ENCODE results near the gene ATP6V1A. TPM values are rescaled to one million over a fixed set of nuclear protein-coding genes. Genes with fewer than 3 reads are reported as not detected.

ATP6V1A gene
- polyA plus RNA-seq, 1 of the 3 experiments (the other 2 are of a cell fraction): 12.1 TPM

DNA sequence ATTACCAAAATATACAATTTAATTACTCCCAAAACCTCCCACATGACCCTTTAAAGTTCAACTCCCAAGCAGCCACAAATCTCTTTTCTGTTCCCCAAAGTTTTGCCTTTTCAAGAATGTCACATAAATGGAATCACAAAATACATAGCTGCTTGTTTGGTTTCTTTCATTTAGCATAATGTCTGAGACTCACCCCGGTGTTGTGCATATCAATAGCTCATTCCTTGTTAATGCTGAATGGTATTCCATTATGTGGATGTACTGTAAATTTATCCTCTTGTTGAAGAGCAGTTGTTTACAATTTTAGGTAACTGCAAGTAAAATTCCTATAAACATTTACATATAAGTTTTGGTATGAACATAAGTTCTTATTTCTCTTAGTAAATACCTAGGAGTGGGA is 16.3 kb upstream of the ATP6V1A start (continued):
- TF ChIP-seq TEAD4 (IDR thresholded peaks at IDR 0.05; ENCODE audit: borderline replicate concordance, insufficient read depth) (no peak), ELF1 (IDR thresholded peaks at IDR 0.05) (no peak), SIN3A (IDR thresholded peaks at IDR 0.05; ENCODE audit: borderline replicate concordance, low read depth, low read length) (no peak), RFX5 (IDR thresholded peaks at IDR 0.05; ENCODE audit: low read length) (no peak), POLR2AphosphoS5 (IDR thresholded peaks at IDR 0.05; ENCODE audit: low read depth, low read length) (no peak)
- TF ChIP-seq, protein P1, sequence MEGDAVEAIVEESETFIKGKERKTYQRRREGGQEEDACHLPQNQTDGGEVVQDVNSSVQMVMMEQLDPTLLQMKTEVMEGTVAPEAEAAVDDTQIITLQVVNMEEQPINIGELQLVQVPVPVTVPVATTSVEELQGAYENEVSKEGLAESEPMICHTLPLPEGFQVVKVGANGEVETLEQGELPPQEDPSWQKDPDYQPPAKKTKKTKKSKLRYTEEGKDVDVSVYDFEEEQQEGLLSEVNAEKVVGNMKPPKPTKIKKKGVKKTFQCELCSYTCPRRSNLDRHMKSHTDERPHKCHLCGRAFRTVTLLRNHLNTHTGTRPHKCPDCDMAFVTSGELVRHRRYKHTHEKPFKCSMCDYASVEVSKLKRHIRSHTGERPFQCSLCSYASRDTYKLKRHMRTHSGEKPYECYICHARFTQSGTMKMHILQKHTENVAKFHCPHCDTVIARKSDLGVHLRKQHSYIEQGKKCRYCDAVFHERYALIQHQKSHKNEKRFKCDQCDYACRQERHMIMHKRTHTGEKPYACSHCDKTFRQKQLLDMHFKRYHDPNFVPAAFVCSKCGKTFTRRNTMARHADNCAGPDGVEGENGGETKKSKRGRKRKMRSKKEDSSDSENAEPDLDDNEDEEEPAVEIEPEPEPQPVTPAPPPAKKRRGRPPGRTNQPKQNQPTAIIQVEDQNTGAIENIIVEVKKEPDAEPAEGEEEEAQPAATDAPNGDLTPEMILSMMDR (IDR thresholded peaks at IDR 0.05): no peak

DNA sequence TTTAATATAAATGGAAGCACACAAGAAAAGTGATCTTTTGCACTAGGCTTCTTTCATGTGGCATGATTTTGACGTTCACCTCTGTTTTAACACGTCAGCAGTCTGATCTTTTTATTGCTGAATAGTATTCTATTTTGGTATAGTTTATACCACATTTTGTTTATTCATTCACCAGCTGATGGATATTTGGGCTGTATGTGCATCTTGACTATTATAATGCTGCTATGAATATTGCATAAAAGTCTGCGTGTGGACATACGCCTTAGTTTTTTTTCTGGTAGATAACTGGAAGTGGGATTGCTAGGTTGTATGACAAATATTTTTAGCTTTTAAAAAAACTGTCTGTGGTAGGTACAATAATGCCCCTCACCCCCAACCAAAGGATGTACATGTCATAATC is 15.1 kb upstream of the ATP6V1A start:
- no peak for DNase-seq
- no peak for TF ChIP-seq RAD21 (IDR thresholded peaks at IDR 0.05; ENCODE audit: low read length)
- no peak for TF ChIP-seq CHD2 (IDR thresholded peaks at IDR 0.05; ENCODE audit: low read length, partially characterized antibody)
- no peak for TF ChIP-seq MXI1 (IDR thresholded peaks at IDR 0.05; ENCODE audit: low read depth, low read length)
- no peak for TF ChIP-seq RXRA (IDR thresholded peaks at IDR 0.05; ENCODE audit: borderline replicate concordance, low read depth)
- TF ChIP-seq, protein P2, sequence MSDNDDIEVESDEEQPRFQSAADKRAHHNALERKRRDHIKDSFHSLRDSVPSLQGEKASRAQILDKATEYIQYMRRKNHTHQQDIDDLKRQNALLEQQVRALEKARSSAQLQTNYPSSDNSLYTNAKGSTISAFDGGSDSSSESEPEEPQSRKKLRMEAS (IDR thresholded peaks at IDR 0.05; ENCODE audit: low read depth): no peak
- no peak for TF ChIP-seq TAF1 (IDR thresholded peaks at IDR 0.05; ENCODE audit: borderline replicate concordance, low read depth, low read length)
- no peak for TF ChIP-seq MEF2A (IDR thresholded peaks at IDR 0.05; ENCODE audit: borderline replicate concordance, low read depth)
- no peak for TF ChIP-seq YY1 (IDR thresholded peaks at IDR 0.05; ENCODE audit: low read depth)
- no peak for TF ChIP-seq GATA2 (CRISPR knock-in tag; IDR thresholded peaks at IDR 0.05)
- no peak for TF ChIP-seq JUND (IDR thresholded peaks at IDR 0.05)
- no peak for TF ChIP-seq FOXM1 (IDR thresholded peaks at IDR 0.05; ENCODE audit: low read depth)
- TF ChIP-seq EP300 (IDR thresholded peaks at IDR 0.05; ENCODE audit: borderline replicate concordance in 1 of 2, low read depth in 1 of 2, low read length in 1 of 2): no peak
- POLR2A ChIA-PET: no interaction called here
- H3F3A ChIP-seq (replicated peaks; ENCODE audit: insufficient read depth): peaks cover 3% of the 10 kb centered on the region
- H3K79me2 ChIP-seq (ENCODE audit: insufficient read depth): peaks cover 100% of the 10 kb centered on the region
- H2AFZ ChIP-seq (ENCODE audit: low read depth): no peak overlapping the region
- peaks cover 75% of the 10 kb centered on the region for H4K20me1 ChIP-seq (ENCODE audit: insufficient read depth)
- no peaks in the 10 kb centered on the region for H3K9me3 ChIP-seq
- CTCF ChIA-PET: interaction anchor here (1.0 to 1.5 kb wide), 4 partner anchors 9 to 33 kb away, joined by 3 to 8 read pairs (median 4); no protein-coding TSS in a partner anchor
- no peak overlapping the region for H3K4me2 ChIP-seq
- no peak overlapping the region for H3K4me3 ChIP-seq (ENCODE audit: low read depth in 2 of 2, low read length in 1 of 2)
- H3K36me3 ChIP-seq (replicated peaks in 1 of 2; ENCODE audit: control insufficient read depth in 1 of 2, insufficient read depth in 2 of 2, low read length in 1 of 2): peaks cover 0 to 31% of the 10 kb centered on the region in 2 experiments
- WGBS (ENCODE audit: low lambda C conversion rate): 96% methylated on average over 4 of the region's 4 CpGs
- no peaks in the 10 kb centered on the region for H3K27me3 ChIP-seq (ENCODE audit: insufficient read depth)
- no peak overlapping the region for H3K9ac ChIP-seq
- H3K4me1 ChIP-seq (ENCODE audit: control insufficient read depth in 1 of 2, insufficient read depth in 2 of 2, low read depth in 1 of 2, low read length in 1 of 2): no peaks in the 10 kb centered on the region; a peak in 2 of 4 replicates
- H3K9me2 ChIP-seq: no peaks in the 10 kb centered on the region
- H3K27ac ChIP-seq (ENCODE audit: low read depth in 2 of 2, low read length in 1 of 2): no peak overlapping the region
